T-helper 1 cell treated with Interleukin-12 subunit alpha and Interleukin-12 subunit beta and Interleukin-4 antibody, amounts not matched to agents 30 μg/mL and 1 μg/mL, for 36 hours (primary cell): ENCODE results near the gene ZNF664.

Experiments used
- H3K27ac Mint-ChIP-seq: one replicate; pipeline ENCODE4 v1.8.0; 2021; ENCODE audit warnings: mild to moderate bottlenecking, mixed read lengths
- H3K27me3 Mint-ChIP-seq: one replicate; pipeline ENCODE4 v1.8.0; 2021; ENCODE audit warnings: low read depth, mixed read lengths
- H3K36me3 Mint-ChIP-seq: one replicate; pipeline ENCODE4 v1.8.0; 2021; ENCODE audit warnings: low read depth, mixed read lengths
- H3K4me1 Mint-ChIP-seq: one replicate; pipeline ENCODE4 v1.8.0; 2021; ENCODE audit warnings: low read depth, mixed read lengths
- H3K4me3 Mint-ChIP-seq: one replicate; pipeline ENCODE4 v1.8.0; 2021; ENCODE audit warnings: mild to moderate bottlenecking, moderate library complexity, mixed read lengths
- H3K9me3 Mint-ChIP-seq: one replicate; pipeline ENCODE4 v1.8.0; 2021; ENCODE audit warnings: mixed read lengths

Gene ZNF664

DNA sequence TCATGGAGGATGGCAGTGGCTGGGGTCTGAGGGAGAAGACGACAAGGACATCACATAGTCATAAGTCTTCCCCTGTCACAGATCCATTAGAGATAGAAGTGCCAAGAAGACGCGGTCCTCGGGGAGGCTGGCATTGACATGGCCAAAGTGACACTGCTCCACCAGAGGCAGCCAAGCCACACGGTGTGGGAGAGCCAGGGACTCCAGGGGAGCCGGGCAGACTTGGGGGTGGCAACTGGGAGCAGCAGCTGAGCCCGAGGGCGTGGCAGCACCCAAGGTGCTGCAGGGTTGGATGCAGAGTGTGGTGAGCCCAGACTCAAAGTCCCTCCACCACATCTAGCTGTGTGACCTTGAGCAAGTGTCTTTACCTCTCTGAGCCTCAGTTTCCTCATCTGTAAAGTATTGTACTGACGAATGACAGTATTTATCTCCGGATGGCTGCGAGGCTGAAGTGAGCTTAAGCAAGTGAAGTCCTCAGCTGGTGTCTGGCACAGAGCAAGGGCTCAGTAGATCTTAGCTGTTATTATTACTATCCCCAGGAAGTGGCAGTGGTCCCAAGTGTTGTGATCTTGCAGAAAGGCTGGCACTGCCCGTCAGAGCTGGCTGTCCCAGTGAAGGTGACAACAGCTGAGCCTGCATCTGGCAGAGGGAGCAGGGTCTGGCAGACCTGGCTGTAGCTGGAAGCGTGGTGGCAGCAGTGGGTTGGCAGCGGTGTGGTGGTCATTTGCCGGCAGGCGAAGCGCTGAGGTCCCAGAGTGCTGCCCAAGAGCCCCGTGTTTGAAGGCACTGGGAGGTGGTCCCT, 54.9 kb downstream of the ZNF664 start:
- Mint-ChIP-seq H3K9me3 (no peaks in the 10 kb centered on the region), H3K4me1 (no peaks in the 10 kb centered on the region), H3K27ac (no peak overlapping the region), H3K4me3 (no peak overlapping the region), H3K27me3 (no peaks in the 10 kb centered on the region), H3K36me3 (no peaks in the 10 kb centered on the region)

DNA sequence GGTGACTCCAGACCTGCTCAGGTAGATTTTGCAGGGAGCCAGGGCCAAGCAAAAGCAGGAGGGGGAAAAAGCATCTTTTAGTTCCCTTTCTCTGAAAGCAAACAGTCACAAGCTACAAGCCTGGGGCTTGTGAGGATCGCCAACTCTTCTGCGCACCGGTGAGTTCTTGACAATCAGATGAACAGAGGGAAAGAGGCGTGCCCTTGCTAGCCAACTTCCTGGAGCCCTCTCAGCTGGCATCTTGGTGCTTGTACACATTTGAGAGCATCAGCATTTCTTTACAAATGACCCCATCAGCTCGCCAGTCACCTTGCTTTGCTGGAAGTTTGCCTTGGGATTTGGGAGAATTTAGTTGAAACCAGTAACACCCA, 55.5 kb downstream of the ZNF664 start:
- Mint-ChIP-seq H3K9me3 (no peaks in the 10 kb centered on the region), H3K4me3 (no peak overlapping the region), H3K4me1 (no peaks in the 10 kb centered on the region), H3K27me3 (peaks cover 1% of the 10 kb centered on the region), H3K27ac (no peak overlapping the region), H3K36me3 (no peaks in the 10 kb centered on the region)

DNA sequence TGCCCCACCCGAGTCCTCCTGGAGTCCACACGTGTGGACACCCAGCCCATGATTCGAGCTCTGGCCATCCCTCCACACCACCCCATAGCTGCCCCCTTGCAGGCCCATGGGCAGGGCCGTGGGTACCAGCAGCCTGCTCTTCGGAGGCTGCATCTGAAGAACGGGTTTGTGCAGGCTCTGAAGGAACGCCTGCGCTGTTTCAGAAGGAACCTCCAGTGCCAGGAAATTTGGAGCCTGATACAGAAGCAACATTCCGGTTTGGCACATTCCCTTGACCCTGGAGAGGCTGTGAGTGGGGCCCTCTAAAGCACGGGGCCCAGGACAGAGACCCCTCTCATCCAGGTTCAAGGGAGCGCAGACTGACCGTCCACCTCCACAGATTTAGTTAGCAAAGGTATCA, 57.0 kb downstream of the ZNF664 start:
- Mint-ChIP-seq H3K36me3 (no peaks in the 10 kb centered on the region), H3K9me3 (no peaks in the 10 kb centered on the region), H3K27ac (no peak overlapping the region), H3K4me3 (no peak overlapping the region), H3K4me1 (no peaks in the 10 kb centered on the region), H3K27me3 (peaks cover 5% of the 10 kb centered on the region)

DNA sequence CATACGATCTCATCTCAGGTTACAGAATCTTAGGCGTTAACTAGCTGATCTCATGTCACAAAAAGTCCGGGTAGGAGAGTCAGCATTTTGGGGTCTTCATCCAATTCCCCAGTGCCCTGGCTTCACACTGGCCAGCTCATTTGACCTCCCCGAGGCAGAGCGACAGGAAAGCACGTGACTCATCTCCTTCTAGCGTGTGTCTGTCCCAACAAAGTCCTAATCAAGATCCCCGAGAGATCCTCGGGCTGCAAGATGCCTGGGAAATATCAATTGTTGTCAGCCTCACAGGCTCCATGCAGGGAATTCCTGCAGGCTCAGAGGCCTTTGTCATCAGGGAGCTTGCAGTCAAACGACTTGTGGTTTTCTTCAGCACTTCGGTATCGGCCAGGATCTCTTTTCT, 57.5 kb downstream of the ZNF664 start:
- Mint-ChIP-seq H3K36me3 (no peaks in the 10 kb centered on the region), H3K4me3 (no peak overlapping the region), H3K9me3 (no peaks in the 10 kb centered on the region), H3K27me3 (peaks cover 5% of the 10 kb centered on the region), H3K27ac (no peak overlapping the region), H3K4me1 (no peaks in the 10 kb centered on the region)

DNA sequence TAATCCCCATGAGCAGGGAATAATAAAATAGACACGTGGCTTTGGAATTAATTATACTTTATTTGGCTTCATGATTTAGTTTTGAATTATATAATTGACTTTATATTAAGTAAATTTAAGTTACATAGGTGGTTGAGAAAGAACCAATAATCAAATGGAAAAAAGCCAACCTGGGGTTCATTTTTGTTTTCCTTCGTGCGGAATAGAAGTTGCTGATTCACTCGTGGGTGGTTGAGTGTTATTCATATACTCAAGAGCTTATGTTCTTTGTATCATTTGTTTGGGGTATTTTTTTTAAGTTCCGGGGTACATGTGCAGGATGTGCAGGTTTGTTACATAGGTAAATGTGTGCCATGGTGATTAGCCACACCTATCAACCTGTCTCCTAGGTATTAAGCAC, 58.0 kb downstream of the ZNF664 start:
- Mint-ChIP-seq H3K27me3 (peaks cover 5% of the 10 kb centered on the region), H3K9me3 (no peaks in the 10 kb centered on the region), H3K27ac (no peak overlapping the region), H3K36me3 (no peaks in the 10 kb centered on the region), H3K4me1 (no peaks in the 10 kb centered on the region), H3K4me3 (no peak overlapping the region)

DNA sequence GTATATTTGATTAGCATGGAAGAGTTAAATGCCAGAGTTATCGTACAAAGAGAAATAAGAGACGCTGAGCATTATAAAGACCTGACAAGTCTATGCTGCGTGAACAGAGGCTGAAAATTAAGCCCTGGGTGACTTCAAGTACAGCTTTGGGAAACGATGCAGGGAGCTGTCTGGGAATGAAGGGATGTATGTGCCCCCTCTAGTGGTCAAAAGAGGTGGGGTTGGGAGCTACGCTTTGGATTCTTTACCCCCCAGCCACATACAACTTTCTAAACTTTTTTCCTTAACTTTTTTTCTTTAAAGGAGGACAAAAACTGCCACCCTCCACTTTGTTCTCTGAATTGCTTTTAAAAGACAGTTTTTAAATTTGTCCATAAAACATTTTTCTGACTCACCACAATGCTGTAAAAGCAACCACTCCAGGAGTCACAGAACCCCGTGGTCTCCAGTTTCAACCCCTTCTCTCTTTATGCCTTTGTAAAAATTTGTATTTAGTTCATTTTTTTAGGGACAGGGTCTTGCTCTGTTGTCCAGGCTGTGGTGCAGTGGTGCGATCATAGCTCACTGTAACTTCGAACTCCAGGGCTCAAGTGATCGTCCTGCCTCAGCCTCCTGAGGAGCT, 59.4 kb downstream of the ZNF664 start:
- Mint-ChIP-seq H3K9me3 (no peaks in the 10 kb centered on the region), H3K27me3 (peaks cover 16% of the 10 kb centered on the region), H3K27ac (no peak overlapping the region), H3K4me1 (no peaks in the 10 kb centered on the region), H3K4me3 (no peak overlapping the region), H3K36me3 (no peaks in the 10 kb centered on the region)

DNA sequence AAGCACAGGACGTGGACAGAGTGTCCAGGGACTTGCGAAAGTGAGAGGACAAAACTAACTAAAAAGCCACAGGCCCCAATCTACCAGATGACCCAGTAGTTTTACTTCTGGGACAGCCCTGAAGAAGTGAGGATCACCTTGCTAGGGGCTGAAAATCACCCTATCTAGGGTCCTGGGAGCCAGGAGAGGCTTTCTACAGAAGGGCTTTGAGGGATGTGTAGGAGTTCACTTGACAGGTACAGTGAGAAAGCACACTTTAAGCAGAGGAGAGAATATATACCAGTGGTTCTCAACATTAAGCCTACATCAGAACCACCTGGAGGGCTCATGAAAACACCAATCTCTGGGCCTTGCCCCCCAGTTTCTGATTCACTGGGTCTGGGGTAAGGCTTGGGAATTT, 60.8 kb downstream of the ZNF664 start:
- H3K9me3 Mint-ChIP-seq: no peaks in the 10 kb centered on the region
- peaks cover 24% of the 10 kb centered on the region for H3K27me3 Mint-ChIP-seq
- no peak overlapping the region for H3K4me3 Mint-ChIP-seq
- H3K4me1 Mint-ChIP-seq: no peaks in the 10 kb centered on the region
- H3K27ac Mint-ChIP-seq: no peak overlapping the region
- no peaks in the 10 kb centered on the region for H3K36me3 Mint-ChIP-seq

DNA sequence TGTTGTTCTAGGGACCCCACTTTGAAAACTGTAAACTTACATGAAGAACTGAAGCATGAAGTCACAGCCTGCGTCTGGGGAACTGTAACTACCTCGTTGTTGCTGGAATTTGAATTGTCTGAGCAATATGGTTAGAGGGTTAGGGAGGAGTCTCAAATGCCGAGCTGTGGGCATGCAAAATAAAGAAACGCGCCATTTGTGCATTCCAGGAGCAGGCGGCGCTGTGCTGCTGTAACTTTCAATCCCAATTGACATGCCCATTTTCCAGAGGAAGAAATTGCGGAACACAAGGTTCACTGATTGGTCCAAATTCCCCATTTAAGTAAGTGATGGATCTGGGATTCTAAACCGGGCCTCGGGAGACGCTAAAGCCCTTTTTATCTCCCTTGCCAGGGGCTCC, 61.3 kb downstream of the ZNF664 start:
- Mint-ChIP-seq H3K36me3 (no peaks in the 10 kb centered on the region), H3K27me3 (peaks cover 26% of the 10 kb centered on the region), H3K4me3 (no peak overlapping the region), H3K4me1 (no peaks in the 10 kb centered on the region), H3K9me3 (no peaks in the 10 kb centered on the region), H3K27ac (no peak overlapping the region)

DNA sequence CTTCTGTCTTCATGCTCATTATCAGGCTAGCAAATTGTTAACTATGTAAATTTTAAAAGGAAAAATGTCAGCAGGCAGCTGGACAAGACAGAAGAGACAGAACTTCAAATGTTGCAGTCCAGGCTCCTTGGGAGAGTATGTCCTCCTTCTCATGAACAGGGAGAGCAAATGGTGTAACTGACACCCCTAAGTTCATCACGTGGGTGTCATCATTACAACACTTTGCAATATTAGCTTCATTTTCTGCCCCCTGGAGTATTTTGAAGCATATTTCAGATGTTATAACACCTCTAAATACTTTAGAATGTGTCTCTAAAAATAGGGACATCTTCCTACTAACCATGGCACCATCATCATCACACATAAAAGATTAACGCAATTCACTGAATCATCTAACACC, 62.1 kb downstream of the ZNF664 start:
- H3K4me1 Mint-ChIP-seq: no peaks in the 10 kb centered on the region
- H3K4me3 Mint-ChIP-seq: no peak overlapping the region
- no peaks in the 10 kb centered on the region for H3K36me3 Mint-ChIP-seq
- H3K27me3 Mint-ChIP-seq: peaks cover 26% of the 10 kb centered on the region
- H3K9me3 Mint-ChIP-seq: no peaks in the 10 kb centered on the region
- no peak overlapping the region for H3K27ac Mint-ChIP-seq

DNA sequence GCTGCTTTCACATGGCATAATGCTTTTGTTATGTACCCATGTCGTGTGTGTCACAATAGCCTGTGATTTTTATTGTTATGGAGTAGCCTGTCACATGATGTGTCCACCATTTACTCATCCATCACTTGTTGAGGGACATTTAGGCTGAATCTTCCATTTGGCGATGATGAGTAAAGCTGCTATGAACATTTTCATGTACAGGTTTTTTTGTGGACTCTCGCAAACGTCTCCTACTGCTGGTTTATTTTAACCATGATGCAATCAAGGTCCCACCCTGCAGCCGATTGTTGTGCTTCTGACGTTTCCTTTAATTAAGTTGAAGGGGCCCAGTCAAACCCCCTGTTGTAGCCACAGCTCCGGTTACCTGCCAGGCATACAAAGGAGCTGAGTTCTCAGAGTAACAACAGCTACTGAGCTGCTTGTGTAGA, 63.2 kb downstream of the ZNF664 start:
- Mint-ChIP-seq H3K4me1 (no peaks in the 10 kb centered on the region), H3K4me3 (no peak overlapping the region), H3K27me3 (peaks cover 26% of the 10 kb centered on the region), H3K36me3 (no peaks in the 10 kb centered on the region), H3K9me3 (no peaks in the 10 kb centered on the region), H3K27ac (no peak overlapping the region)

DNA sequence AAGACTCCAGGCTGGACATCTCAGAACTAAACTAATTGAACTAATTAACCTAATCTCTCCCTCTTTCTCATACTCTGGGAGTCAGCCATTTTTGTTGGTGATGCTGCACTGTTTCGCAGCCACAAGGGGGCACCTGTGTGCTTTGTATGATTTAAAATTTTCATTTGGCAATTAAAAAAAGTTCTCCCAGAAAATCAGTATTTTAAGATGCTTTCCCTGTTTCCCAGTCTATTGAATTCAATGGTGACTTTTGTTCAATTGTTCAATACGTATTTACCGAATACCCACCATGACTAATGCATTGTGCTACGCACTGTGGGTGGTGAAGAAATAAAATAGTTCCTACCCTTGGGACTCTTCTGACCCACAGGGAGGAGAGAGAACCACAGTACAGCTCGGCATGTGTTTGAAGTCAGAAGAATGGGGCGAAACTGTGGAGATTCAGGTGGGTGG, 63.7 kb downstream of the ZNF664 start:
- no peaks in the 10 kb centered on the region for H3K9me3 Mint-ChIP-seq
- no peak overlapping the region for H3K27ac Mint-ChIP-seq
- no peak overlapping the region for H3K4me3 Mint-ChIP-seq
- no peaks in the 10 kb centered on the region for H3K36me3 Mint-ChIP-seq
- H3K4me1 Mint-ChIP-seq: no peaks in the 10 kb centered on the region
- peaks cover 26% of the 10 kb centered on the region for H3K27me3 Mint-ChIP-seq

DNA sequence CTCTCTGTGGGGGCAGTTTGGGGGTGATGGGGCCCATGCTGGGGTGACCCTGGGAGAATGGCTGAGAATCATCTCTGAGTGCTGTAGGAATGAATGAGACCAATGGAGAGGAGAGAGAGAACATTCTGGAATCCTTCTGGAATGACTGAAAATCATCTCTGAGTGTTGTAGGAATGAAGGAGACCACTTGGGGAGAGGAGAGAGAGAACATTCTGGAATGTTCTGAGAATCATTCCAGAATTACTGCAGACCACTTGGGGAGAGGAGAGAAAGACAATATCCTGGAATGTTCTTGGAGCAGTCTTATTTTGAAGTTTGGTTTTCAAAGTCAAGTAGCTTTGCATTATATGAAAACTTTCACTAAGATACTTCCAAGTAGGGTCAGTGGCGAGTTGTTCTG, 64.3 kb downstream of the ZNF664 start:
- Mint-ChIP-seq H3K36me3 (no peaks in the 10 kb centered on the region), H3K27me3 (peaks cover 26% of the 10 kb centered on the region), H3K27ac (no peak overlapping the region), H3K9me3 (no peaks in the 10 kb centered on the region), H3K4me3 (no peak overlapping the region), H3K4me1 (no peaks in the 10 kb centered on the region)

DNA sequence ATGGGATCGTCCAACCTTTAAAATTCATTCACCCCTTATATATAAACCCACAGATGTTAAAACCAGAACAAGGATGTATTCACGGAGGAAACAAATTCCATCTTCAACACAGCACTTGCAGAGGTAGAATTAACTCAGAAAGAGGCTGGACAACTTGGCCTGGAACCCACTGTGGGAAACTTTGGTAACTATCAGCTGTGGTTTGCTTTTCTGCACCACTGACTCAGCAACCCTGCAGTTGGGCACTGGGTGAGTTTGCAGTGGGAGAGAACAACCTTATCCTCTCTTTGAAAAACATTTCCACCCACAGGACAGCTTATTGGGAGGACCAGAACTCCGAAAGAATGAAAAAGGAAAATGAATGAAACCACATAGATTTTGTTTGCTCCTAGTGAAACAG, 66.3 kb downstream of the ZNF664 start:
- H3K4me3 Mint-ChIP-seq: no peak overlapping the region
- H3K4me1 Mint-ChIP-seq: no peaks in the 10 kb centered on the region
- peaks cover 21% of the 10 kb centered on the region for H3K27me3 Mint-ChIP-seq
- H3K9me3 Mint-ChIP-seq: no peaks in the 10 kb centered on the region
- H3K27ac Mint-ChIP-seq: no peak overlapping the region
- no peaks in the 10 kb centered on the region for H3K36me3 Mint-ChIP-seq

DNA sequence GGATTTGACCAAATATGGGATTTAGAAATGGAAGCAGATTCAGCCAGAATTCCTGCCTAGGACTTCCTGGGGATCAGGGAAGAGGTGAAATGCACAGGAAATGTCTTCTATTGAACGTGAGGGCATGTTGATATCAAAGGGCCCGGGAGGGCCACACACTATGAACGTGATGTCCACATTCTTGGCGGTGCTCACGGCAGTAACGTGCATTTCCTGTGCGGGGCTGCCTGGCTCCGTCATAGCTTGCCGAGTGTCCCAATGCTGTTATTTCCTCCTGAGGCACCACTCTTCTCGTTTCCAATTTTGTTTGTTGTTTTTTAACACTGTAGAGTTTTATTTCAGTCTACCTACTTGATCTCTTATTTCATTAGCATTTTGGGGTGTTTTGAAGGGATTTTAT, 67.3 kb downstream of the ZNF664 start:
- Mint-ChIP-seq H3K4me3 (no peak overlapping the region), H3K27me3 (peaks cover 21% of the 10 kb centered on the region), H3K4me1 (no peaks in the 10 kb centered on the region), H3K9me3 (no peaks in the 10 kb centered on the region), H3K36me3 (no peaks in the 10 kb centered on the region), H3K27ac (no peak overlapping the region)

DNA sequence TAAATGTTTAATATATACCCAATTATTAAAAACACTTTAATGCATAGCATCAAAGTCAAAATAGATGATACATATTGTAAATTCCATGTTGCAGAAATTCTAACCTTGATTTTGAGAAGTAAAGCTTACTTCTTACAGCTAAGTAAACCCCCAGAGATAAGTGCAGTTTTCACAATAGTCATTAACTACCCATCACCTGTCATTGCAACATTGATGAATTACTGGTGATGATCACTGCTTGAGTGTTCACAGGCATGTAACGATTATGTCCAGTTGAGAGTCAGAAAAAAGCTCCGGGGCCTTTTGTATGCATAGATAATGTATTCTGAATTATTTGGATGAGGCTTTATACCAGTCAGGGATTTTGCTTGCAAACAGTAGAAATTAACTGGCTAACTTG, 67.7 kb downstream of the ZNF664 start:
- Mint-ChIP-seq H3K27ac (no peak overlapping the region), H3K36me3 (no peaks in the 10 kb centered on the region), H3K4me1 (no peaks in the 10 kb centered on the region), H3K27me3 (peaks cover 21% of the 10 kb centered on the region), H3K4me3 (no peak overlapping the region), H3K9me3 (no peaks in the 10 kb centered on the region)
